Measurements from ENCODE around the gene DAB1.

The DAB1 gene

GRCh38 chr1:57157818-57158603 lies 265.8 kb downstream of the DAB1 start:
- DNase-seq = no peak
- ChIA-PET POLR2A (no interaction called here), CTCF (no interaction called here)
- Histone ChIP-seq H3K27me3 (replicated peaks in 2 of 5; ENCODE audit: control insufficient read depth in 4 of 5, insufficient read depth in 5 of 5, low read length in 4 of 5) (no peaks in the 10 kb centered on the region), H3K9me3 (ENCODE audit: control extremely low read depth in 1 of 5, control insufficient read depth in 4 of 5, insufficient read depth in 2 of 5, low read depth in 1 of 5, low read length in 4 of 5) (no peaks in the 10 kb centered on the region), H3K4me3 (ENCODE audit: control insufficient read depth in 1 of 7, extremely low read depth in 1 of 7, insufficient read depth in 4 of 7, low read depth in 2 of 7, low read length in 6 of 7) (no peak overlapping the region), H3K27ac (ENCODE audit: insufficient read depth in 1 of 2, low read depth in 1 of 2, low read length in 2 of 2, poor library complexity in 1 of 2, severe bottlenecking in 2 of 2) (no peak overlapping the region), H3K36me3 (ENCODE audit: control insufficient read depth in 4 of 4, insufficient read depth in 4 of 4, low read length in 3 of 4) (no peaks in the 10 kb centered on the region), H3K4me1 (ENCODE audit: control extremely low read depth in 1 of 4, control insufficient read depth in 4 of 4, insufficient read depth in 4 of 4, low read length in 3 of 4) (no peaks in the 10 kb centered on the region)
- 78% methylated on average over 7 of the region's 8 CpGs for WGBS (ENCODE audit: insufficient coverage)

- H3K9me3 ChIP-seq (ENCODE audit: control extremely low read depth in 1 of 5, control insufficient read depth in 4 of 5, insufficient read depth in 2 of 5, low read depth in 1 of 5, low read length in 4 of 5) = no peaks in the 10 kb centered on the region
- CTCF ChIA-PET = no interaction called here
- POLR2A ChIA-PET = no interaction called here
- DNase-seq = no peak
- WGBS (ENCODE audit: insufficient coverage) = 75% methylated on average over 3 of the region's 3 CpGs
- H3K4me1 ChIP-seq (ENCODE audit: control extremely low read depth in 1 of 4, control insufficient read depth in 4 of 4, insufficient read depth in 4 of 4, low read length in 3 of 4) = no peaks in the 10 kb centered on the region
- H3K36me3 ChIP-seq (ENCODE audit: control insufficient read depth in 4 of 4, insufficient read depth in 4 of 4, low read length in 3 of 4) = no peaks in the 10 kb centered on the region
- no peak overlapping the region for H3K27ac ChIP-seq (ENCODE audit: insufficient read depth in 1 of 2, low read depth in 1 of 2, low read length in 2 of 2, poor library complexity in 1 of 2, severe bottlenecking in 2 of 2)
- H3K4me3 ChIP-seq (ENCODE audit: control insufficient read depth in 1 of 7, extremely low read depth in 1 of 7, insufficient read depth in 4 of 7, low read depth in 2 of 7, low read length in 6 of 7) = no peak overlapping the region
- H3K27me3 ChIP-seq (replicated peaks in 2 of 5; ENCODE audit: control insufficient read depth in 4 of 5, insufficient read depth in 5 of 5, low read length in 4 of 5) = no peaks in the 10 kb centered on the region
Observed at GRCh38 chr1:57156907-57157306, 267.0 kb downstream of the DAB1 start.

- Histone ChIP-seq H3K27me3 (replicated peaks in 2 of 5; ENCODE audit: control insufficient read depth in 4 of 5, insufficient read depth in 5 of 5, low read length in 4 of 5) (no peaks in the 10 kb centered on the region), H3K27ac (ENCODE audit: insufficient read depth in 1 of 2, low read depth in 1 of 2, low read length in 2 of 2, poor library complexity in 1 of 2, severe bottlenecking in 2 of 2) (no peak overlapping the region), H3K9me3 (ENCODE audit: control extremely low read depth in 1 of 5, control insufficient read depth in 4 of 5, insufficient read depth in 2 of 5, low read depth in 1 of 5, low read length in 4 of 5) (no peaks in the 10 kb centered on the region), H3K36me3 (ENCODE audit: control insufficient read depth in 4 of 4, insufficient read depth in 4 of 4, low read length in 3 of 4) (no peaks in the 10 kb centered on the region), H3K4me3 (ENCODE audit: control insufficient read depth in 1 of 7, extremely low read depth in 1 of 7, insufficient read depth in 4 of 7, low read depth in 2 of 7, low read length in 6 of 7) (no peak overlapping the region), H3K4me1 (ENCODE audit: control extremely low read depth in 1 of 4, control insufficient read depth in 4 of 4, insufficient read depth in 4 of 4, low read length in 3 of 4) (no peaks in the 10 kb centered on the region)
- no peak for DNase-seq
- ChIA-PET POLR2A (no interaction called here), CTCF (no interaction called here)
- WGBS (ENCODE audit: insufficient coverage) = 100% methylated on average over 1 of the region's 2 CpGs
Observed at GRCh38 chr1:57146100-57146499, 277.8 kb downstream of the DAB1 start.

GRCh38 chr1:57142999-57143398 lies 280.9 kb downstream of the DAB1 start:
- POLR2A ChIA-PET = no interaction called here
- Histone ChIP-seq H3K27me3 (replicated peaks in 2 of 5; ENCODE audit: control insufficient read depth in 4 of 5, insufficient read depth in 5 of 5, low read length in 4 of 5) (peaks cover 0 to 3% (median 0%) of the 10 kb centered on the region in 5 experiments), H3K9me3 (ENCODE audit: control extremely low read depth in 1 of 5, control insufficient read depth in 4 of 5, insufficient read depth in 2 of 5, low read depth in 1 of 5, low read length in 4 of 5) (peaks cover 0 to 4% (median 0%) of the 10 kb centered on the region in 5 experiments), H3K27ac (ENCODE audit: insufficient read depth in 1 of 2, low read depth in 1 of 2, low read length in 2 of 2, poor library complexity in 1 of 2, severe bottlenecking in 2 of 2) (no peak overlapping the region), H3K36me3 (ENCODE audit: control insufficient read depth in 4 of 4, insufficient read depth in 4 of 4, low read length in 3 of 4) (no peaks in the 10 kb centered on the region), H3K4me3 (ENCODE audit: control insufficient read depth in 1 of 7, extremely low read depth in 1 of 7, insufficient read depth in 4 of 7, low read depth in 2 of 7, low read length in 6 of 7) (no peak overlapping the region), H3K4me1 (ENCODE audit: control extremely low read depth in 1 of 4, control insufficient read depth in 4 of 4, insufficient read depth in 4 of 4, low read length in 3 of 4) (no peaks in the 10 kb centered on the region)
- DNase-seq = no peak
- WGBS (ENCODE audit: insufficient coverage) = 100% methylated on average over 2 of the region's 2 CpGs
- CTCF ChIA-PET = no interaction called here

GRCh38 chr1:57142169-57142568 lies 281.7 kb downstream of the DAB1 start:
- CTCF ChIA-PET = no interaction called here
- Histone ChIP-seq H3K27ac (ENCODE audit: insufficient read depth in 1 of 2, low read depth in 1 of 2, low read length in 2 of 2, poor library complexity in 1 of 2, severe bottlenecking in 2 of 2) (no peak overlapping the region), H3K36me3 (ENCODE audit: control insufficient read depth in 4 of 4, insufficient read depth in 4 of 4, low read length in 3 of 4) (no peaks in the 10 kb centered on the region), H3K9me3 (ENCODE audit: control extremely low read depth in 1 of 5, control insufficient read depth in 4 of 5, insufficient read depth in 2 of 5, low read depth in 1 of 5, low read length in 4 of 5) (peaks cover 0 to 4% (median 0%) of the 10 kb centered on the region in 5 experiments), H3K4me1 (ENCODE audit: control extremely low read depth in 1 of 4, control insufficient read depth in 4 of 4, insufficient read depth in 4 of 4, low read length in 3 of 4) (no peaks in the 10 kb centered on the region), H3K27me3 (replicated peaks in 2 of 5; ENCODE audit: control insufficient read depth in 4 of 5, insufficient read depth in 5 of 5, low read length in 4 of 5) (peaks cover 0 to 3% (median 0%) of the 10 kb centered on the region in 5 experiments), H3K4me3 (ENCODE audit: control insufficient read depth in 1 of 7, extremely low read depth in 1 of 7, insufficient read depth in 4 of 7, low read depth in 2 of 7, low read length in 6 of 7) (no peak overlapping the region)
- POLR2A ChIA-PET = no interaction called here
- DNase-seq = no peak
- WGBS (ENCODE audit: insufficient coverage) = 78% methylated on average over 1 of the region's 2 CpGs

GRCh38 chr1:57138432-57139078 lies 285.3 kb downstream of the DAB1 start:
- ChIA-PET POLR2A (no interaction called here), CTCF (no interaction called here)

GRCh38 chr1:57137980-57138379 lies 285.9 kb downstream of the DAB1 start:
- Histone ChIP-seq H3K36me3 (ENCODE audit: control insufficient read depth in 4 of 4, insufficient read depth in 4 of 4, low read length in 3 of 4) (no peaks in the 10 kb centered on the region), H3K4me3 (ENCODE audit: control insufficient read depth in 1 of 7, extremely low read depth in 1 of 7, insufficient read depth in 4 of 7, low read depth in 2 of 7, low read length in 6 of 7) (no peak overlapping the region), H3K27ac (ENCODE audit: insufficient read depth in 1 of 2, low read depth in 1 of 2, low read length in 2 of 2, poor library complexity in 1 of 2, severe bottlenecking in 2 of 2) (no peak overlapping the region), H3K9me3 (ENCODE audit: control extremely low read depth in 1 of 5, control insufficient read depth in 4 of 5, insufficient read depth in 2 of 5, low read depth in 1 of 5, low read length in 4 of 5) (peaks cover 0 to 4% (median 0%) of the 10 kb centered on the region in 5 experiments), H3K27me3 (replicated peaks in 2 of 5; ENCODE audit: control insufficient read depth in 4 of 5, insufficient read depth in 5 of 5, low read length in 4 of 5) (peaks cover 0 to 3% (median 0%) of the 10 kb centered on the region in 5 experiments), H3K4me1 (ENCODE audit: control extremely low read depth in 1 of 4, control insufficient read depth in 4 of 4, insufficient read depth in 4 of 4, low read length in 3 of 4) (no peaks in the 10 kb centered on the region)
- DNase-seq = no peak
- ChIA-PET POLR2A (no interaction called here), CTCF (no interaction called here)
- 100% methylated on average over 1 of the region's 2 CpGs for WGBS (ENCODE audit: insufficient coverage)

More at GRCh38 chr1:57138432-57139078, 285.3 kb downstream of the DAB1 start:
- WGBS (ENCODE audit: insufficient coverage) = 91% methylated on average over 1 of the region's 2 CpGs
- H3K4me3 ChIP-seq (ENCODE audit: control insufficient read depth in 1 of 7, extremely low read depth in 1 of 7, insufficient read depth in 4 of 7, low read depth in 2 of 7, low read length in 6 of 7) = no peak overlapping the region
- H3K27ac ChIP-seq (ENCODE audit: insufficient read depth in 1 of 2, low read depth in 1 of 2, low read length in 2 of 2, poor library complexity in 1 of 2, severe bottlenecking in 2 of 2) = no peak overlapping the region
- H3K36me3 ChIP-seq (ENCODE audit: control insufficient read depth in 4 of 4, insufficient read depth in 4 of 4, low read length in 3 of 4) = no peaks in the 10 kb centered on the region
- no peak for DNase-seq
- H3K27me3 ChIP-seq (replicated peaks in 2 of 5; ENCODE audit: control insufficient read depth in 4 of 5, insufficient read depth in 5 of 5, low read length in 4 of 5) = peaks cover 0 to 3% (median 0%) of the 10 kb centered on the region in 5 experiments
- H3K9me3 ChIP-seq (ENCODE audit: control extremely low read depth in 1 of 5, control insufficient read depth in 4 of 5, insufficient read depth in 2 of 5, low read depth in 1 of 5, low read length in 4 of 5) = peaks cover 0 to 4% (median 0%) of the 10 kb centered on the region in 5 experiments
- no peaks in the 10 kb centered on the region for H3K4me1 ChIP-seq (ENCODE audit: control extremely low read depth in 1 of 4, control insufficient read depth in 4 of 4, insufficient read depth in 4 of 4, low read length in 3 of 4)
